H9 (cell line): Measurements from ENCODE around the gene SETD4. TPM values are rescaled to one million over a fixed set of nuclear protein-coding genes. Genes with fewer than 3 reads are reported as not detected.

ENCODE experiments used
- DNase-seq: peaks from one replicate; pipeline ENCODE4 v3.0.0-alpha.2; 2017
- H2AFZ ChIP-seq: one replicate; pipeline ENCODE4 v1.6.1; 2013; ENCODE audit warnings: mild to moderate bottlenecking, low read length, control low read depth, moderate library complexity
- H2AK5ac ChIP-seq: 2 replicates; pipeline ENCODE4 v1.6.1; 2013; ENCODE audit warnings: low read length, control low read depth, mixed read lengths; ENCODE audit not compliant: insufficient read length
- H2BK120ac ChIP-seq: one replicate; pipeline ENCODE4 v1.6.1; 2013; ENCODE audit warnings: low read depth, mild to moderate bottlenecking, low read length, control low read depth, inconsistent platforms; ENCODE audit not compliant: poor library complexity, severe bottlenecking
- H2BK12ac ChIP-seq: 2 replicates; pipeline ENCODE4 v1.6.1; 2013; ENCODE audit warnings: low read length, control low read depth, mixed read lengths, low read depth; ENCODE audit not compliant: insufficient read length
- H2BK15ac ChIP-seq: 2 replicates; pipeline ENCODE4 v1.6.1; 2013; ENCODE audit warnings: low read depth, low read length, control low read depth
- H2BK20ac ChIP-seq: one replicate; pipeline ENCODE4 v1.6.1; 2013; ENCODE audit warnings: low read depth, mild to moderate bottlenecking, low read length, control low read depth, inconsistent platforms; ENCODE audit not compliant: poor library complexity, severe bottlenecking
- H2BK5ac ChIP-seq: 2 replicates; pipeline ENCODE4 v1.6.1; 2013; ENCODE audit warnings: low read length, control low read depth, mixed read lengths; ENCODE audit not compliant: insufficient read length
- H3K14ac ChIP-seq: 2 replicates; pipeline ENCODE4 v1.6.1; 2013; ENCODE audit warnings: low read length, control low read depth; ENCODE audit not compliant: insufficient read depth
- H3K18ac ChIP-seq: 2 replicates; pipeline ENCODE4 v1.6.1; 2013; ENCODE audit warnings: low read depth, mild to moderate bottlenecking, mixed read lengths, low read length, control low read depth; ENCODE audit not compliant: insufficient read length
- H3K23ac ChIP-seq: 2 replicates; pipeline ENCODE4 v1.6.1; 2013; ENCODE audit warnings: low read length, control low read depth, mixed read lengths, low read depth; ENCODE audit not compliant: insufficient read length
- H3K23me2 ChIP-seq: 2 replicates; pipeline ENCODE4 v1.6.1; 2013; ENCODE audit warnings: low read depth, mild to moderate bottlenecking, mixed read lengths, low read length, control low read depth; ENCODE audit not compliant: insufficient read length, poor library complexity, severe bottlenecking
- H3K27ac ChIP-seq: 2 replicates; pipeline ENCODE4 v1.5.1; 2013; ENCODE audit warnings: low read length, control low read depth, mixed read lengths, low read depth; ENCODE audit not compliant: insufficient read length
- H3K27me3 ChIP-seq: 2 replicates; pipeline ENCODE4 v1.6.1; 2013; ENCODE audit warnings: low read length, control low read depth, inconsistent platforms; ENCODE audit not compliant: insufficient read depth
- H3K4ac ChIP-seq: 2 replicates; pipeline ENCODE4 v1.6.1; 2013; ENCODE audit warnings: low read depth, mild to moderate bottlenecking, control low read depth, inconsistent platforms, low read length, moderate library complexity
- H3K4me1 ChIP-seq: 2 replicates; pipeline ENCODE4 v1.6.1; 2013; ENCODE audit warnings: low read length, control low read depth, inconsistent platforms; ENCODE audit not compliant: insufficient read depth
- H3K4me2 ChIP-seq: 2 replicates; pipeline ENCODE4 v1.6.1; 2013; ENCODE audit warnings: low read length, control low read depth, mixed read lengths; ENCODE audit not compliant: insufficient read length, insufficient read depth
- H3K56ac ChIP-seq: 2 replicates; pipeline ENCODE4 v1.6.1; 2013; ENCODE audit warnings: low read depth, mild to moderate bottlenecking, mixed read lengths, low read length, control low read depth; ENCODE audit not compliant: insufficient read length
- H3K79me1 ChIP-seq: 2 replicates; pipeline ENCODE4 v1.6.1; 2013; ENCODE audit warnings: low read depth, mild to moderate bottlenecking, moderate library complexity, low read length, control low read depth, inconsistent platforms; ENCODE audit not compliant: insufficient read depth, poor library complexity, severe bottlenecking
- H3K79me2 ChIP-seq: 2 replicates; pipeline ENCODE4 v1.6.1; 2013; ENCODE audit warnings: low read length, control low read depth, inconsistent platforms; ENCODE audit not compliant: insufficient read depth
- H3K9ac ChIP-seq: 2 replicates; pipeline ENCODE4 v1.6.1; 2013; ENCODE audit warnings: low read length, control low read depth, mixed read lengths; ENCODE audit not compliant: insufficient read length; ENCODE audit errors: extremely low read depth
- H3K9me3 ChIP-seq: one replicate; pipeline ENCODE4 v1.6.1; 2013; ENCODE audit warnings: low read depth, low read length, inconsistent platforms; ENCODE audit not compliant: control insufficient read depth
- H3T11ph ChIP-seq: one replicate; pipeline ENCODE4 v1.6.1; 2013; ENCODE audit warnings: mild to moderate bottlenecking, low read length, control low read depth, inconsistent platforms
- H4K20me1 ChIP-seq: one replicate; pipeline ENCODE4 v1.6.1; 2013; ENCODE audit not compliant: control insufficient read depth, insufficient read length, insufficient read depth
- H4K5ac ChIP-seq: 2 replicates; pipeline ENCODE4 v1.6.1; 2013; ENCODE audit warnings: low read depth, mild to moderate bottlenecking, mixed read lengths, low read length, control low read depth; ENCODE audit not compliant: insufficient read length
- H4K8ac ChIP-seq: replicated peaks from 2 replicates; pipeline ENCODE4 v1.6.1; 2013; ENCODE audit warnings: low read length, control low read depth, mixed read lengths, low read depth; ENCODE audit not compliant: insufficient read length
- H4K91ac ChIP-seq: 2 replicates; pipeline ENCODE4 v1.6.1; 2013; ENCODE audit warnings: low read depth, mild to moderate bottlenecking, moderate library complexity, mixed read lengths, low read length, control low read depth; ENCODE audit not compliant: insufficient read length
- H3K27ac Mint-ChIP-seq, 3 experiments: 2 replicates in 2 of 3; 3 replicates in 1 of 3; pipeline ENCODE4 v1.8.0; 2020 to 2021; ENCODE audit warnings: mixed read lengths in 3 of 3, mild to moderate bottlenecking in 1 of 3, moderate library complexity in 1 of 3
- H3K27me3 Mint-ChIP-seq: 2 replicates; pipeline ENCODE4 v1.8.0; 2021; ENCODE audit warnings: low read depth, mild to moderate bottlenecking, moderate library complexity, mixed read lengths
- H3K36me3 Mint-ChIP-seq, 3 experiments: 2 replicates in 2 of 3; 3 replicates in 1 of 3; pipeline ENCODE4 v1.8.0; 2020 to 2021; ENCODE audit warnings: low read depth in 3 of 3, mixed read lengths in 3 of 3; ENCODE audit not compliant: insufficient read depth in 1 of 3
- H3K4me1 Mint-ChIP-seq, 2 experiments: 2 replicates each; pipeline ENCODE4 v1.8.0; 2020; ENCODE audit warnings: mixed read lengths in 2 of 2
- H3K4me3 Mint-ChIP-seq, 2 experiments: 2 replicates in 1 of 2; 3 replicates in 1 of 2; pipeline ENCODE4 v1.8.0; 2020 to 2021; ENCODE audit warnings: mild to moderate bottlenecking in 2 of 2, mixed read lengths in 2 of 2, moderate library complexity in 1 of 2
- H3K9me3 Mint-ChIP-seq, 2 experiments: 2 replicates in 1 of 2; 3 replicates in 1 of 2; pipeline ENCODE4 v1.8.0; 2020; ENCODE audit warnings: mild to moderate bottlenecking in 2 of 2, mixed read lengths in 2 of 2, moderate library complexity in 1 of 2
- CTCF ChIP-seq: fragments of 200-600 bp; sonication (generic); conservative IDR thresholded peaks from 3 replicates; pipeline ENCODE4 v1.8.0; 2021; ENCODE audit warnings: antibody characterized with exemption, mild to moderate bottlenecking
- WGBS: extraction: QIAGEN DNeasy Blood & Tissue Kit; methylation state at CpG from one replicate; pipeline ENCODE4 v1.1.7; 2013; ENCODE audit warnings: missing lambda C conversion rate, low lambda C conversion rate, mixed read lengths; ENCODE audit not compliant: insufficient read length; ENCODE audit errors: extremely low coverage; 5-methylcytosine and 5-hydroxymethylcytosine counted together
- total RNA-seq: library from RNA; stranded (reverse); gene quantifications from 2 replicates; pipeline ENCODE4 v1.2.1, GENCODE V29; 2021

SETD4 gene
- total RNA-seq, 1 experiment from 2014 or later: 52.5 TPM

GRCh38 chr21:36079010-36079649 is 18.8 kb upstream of the SETD4 start:
- Histone ChIP-seq H2AFZ (no peak overlapping the region), H3K18ac (no peak overlapping the region), H3K4ac (no peak overlapping the region), H3K9me3 (no peaks in the 10 kb centered on the region), H3K23ac (no peak overlapping the region), H3K79me2 (no peaks in the 10 kb centered on the region), H3K79me1 (no peaks in the 10 kb centered on the region), H3K27ac (no peak overlapping the region), H3K23me2 (no peaks in the 10 kb centered on the region), H3K4me2 (no peak overlapping the region), H2BK120ac (no peak overlapping the region), H2BK5ac (no peak overlapping the region), H2BK20ac (no peak overlapping the region), H3K27me3 (no peaks in the 10 kb centered on the region), H2BK12ac (no peak overlapping the region), H3K4me1 (peaks cover 3% of the 10 kb centered on the region), H3K56ac (no peak overlapping the region), H4K8ac (no peak overlapping the region), H3K14ac (no peak overlapping the region), H3T11ph (no peak overlapping the region), H2BK15ac (no peak overlapping the region), H4K5ac (no peak overlapping the region), H3K9ac (no peak overlapping the region), H4K20me1 (no peaks in the 10 kb centered on the region), H4K91ac (no peak overlapping the region), H2AK5ac (no peak overlapping the region)
- Mint-ChIP-seq H3K27me3 (no peaks in the 10 kb centered on the region), H3K27ac (peak overlapping the region in 1 of 3 experiments; percentile 31; a peak in 2 of 7 replicates), H3K4me3 (no peak overlapping the region), H3K4me1 (peaks cover 11 to 15% of the 10 kb centered on the region in 2 experiments), H3K36me3 (peaks cover 0 to 1% (median 0%) of the 10 kb centered on the region in 3 experiments; a peak in 2 of 7 replicates), H3K9me3 (no peaks in the 10 kb centered on the region)
- WGBS: no CpG with 5 or more reads among the region's 14 CpGs
- DNase-seq: no peak
- no peak for TF ChIP-seq CTCF
